HG02970 (cell line): ENCODE data around the gene RTN4.

ENCODE experiments used
- ATAC-seq: cut with Tn5 transposase; IDR thresholded peaks from one replicate; pipeline ENCODE4 v1.9.1; 2021; ENCODE audit warnings: mild to moderate bottlenecking, moderate library complexity, moderate number of reproducible peaks; ENCODE audit not compliant: unreplicated experiment, low FRiP score

RTN4 gene

GRCh38 chr2:54957321-54957999 is 92.8 kb downstream of the RTN4 start:
- ATAC-seq = no peak

DNA sequence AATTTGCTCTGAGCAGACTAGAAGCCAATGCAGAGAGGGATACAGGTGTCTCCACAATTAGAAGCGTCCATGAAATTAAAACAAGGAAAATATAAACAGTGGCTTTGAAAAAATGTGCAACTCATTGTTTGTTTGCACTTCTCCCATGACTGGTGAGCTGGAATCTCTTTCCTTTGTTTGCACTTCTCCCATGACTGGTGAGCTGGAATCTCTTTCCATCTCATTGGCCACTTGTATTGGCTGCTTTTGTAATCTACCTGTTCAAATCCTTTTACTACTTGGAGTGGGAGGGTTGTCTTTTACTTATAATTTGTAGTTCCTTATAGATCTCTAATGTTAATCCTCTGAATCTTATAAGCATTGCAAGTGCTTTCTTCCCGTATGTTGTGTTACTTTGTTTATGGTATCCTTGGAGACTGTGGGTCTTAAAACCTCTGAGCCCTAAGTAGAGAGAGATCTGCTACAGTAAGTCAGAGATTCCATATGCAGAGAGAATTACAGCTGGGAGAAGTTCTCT is 94.1 kb downstream of the RTN4 start:
- ATAC-seq = no peak

GRCh38 chr2:54955358-54956110 is 94.7 kb downstream of the RTN4 start:
- no peak for ATAC-seq

- no peak for ATAC-seq
Measured at GRCh38 chr2:54954705-54955357, 95.4 kb downstream of the RTN4 start.

GRCh38 chr2:54954158-54954557 is 96.1 kb downstream of the RTN4 start:
- ATAC-seq = no peak

DNA sequence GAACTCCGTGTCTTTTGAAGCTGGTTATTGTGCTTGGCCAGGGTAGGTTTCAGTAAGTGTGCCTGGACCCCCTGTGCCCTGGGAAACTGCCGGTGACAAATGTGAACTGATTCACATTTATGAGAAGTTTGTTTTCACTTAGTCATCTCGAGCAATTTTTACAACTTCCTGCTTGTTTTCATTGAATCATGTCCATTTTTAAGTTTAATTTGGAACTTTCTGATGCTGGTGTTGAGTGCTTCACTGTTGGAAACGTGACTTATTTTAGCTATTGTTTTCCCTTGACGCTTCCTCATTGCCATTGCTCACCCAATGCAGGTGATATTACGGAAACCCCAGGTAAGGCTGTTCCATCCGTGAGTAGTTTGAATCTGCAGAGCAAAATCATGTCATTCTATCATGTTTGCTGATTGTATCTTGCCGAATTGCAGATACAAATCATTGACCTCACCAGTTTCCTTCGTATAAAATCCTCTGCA is 97.2 kb downstream of the RTN4 start:
- no peak for ATAC-seq

DNA sequence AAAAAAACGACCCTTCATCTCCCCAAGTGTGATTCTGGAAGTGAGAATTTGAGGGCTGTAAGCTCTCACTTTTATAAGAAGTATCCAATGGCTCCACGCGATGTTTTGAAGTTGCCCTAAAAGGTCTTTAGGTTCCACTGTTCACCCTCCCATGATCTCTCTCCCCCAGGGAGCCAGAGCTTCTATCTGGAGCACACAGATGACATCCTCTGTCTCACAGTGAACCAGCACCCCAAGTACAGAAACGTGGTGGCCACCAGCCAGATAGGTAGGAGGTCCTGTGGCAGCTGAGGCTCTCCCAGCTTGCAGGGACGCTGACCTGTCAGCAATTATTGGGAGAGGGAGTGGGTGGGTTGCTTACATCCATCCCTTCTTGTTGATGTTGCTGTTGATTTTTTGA is 97.8 kb downstream of the RTN4 start:
- no peak for ATAC-seq

GRCh38 chr2:54950811-54951210 is 99.4 kb downstream of the RTN4 start:
- no peak for ATAC-seq

GRCh38 chr2:54949431-54949830 is 100.8 kb downstream of the RTN4 start:
- ATAC-seq = no peak

- no peak for ATAC-seq
Measured at GRCh38 chr2:54948120-54948519, 102.1 kb downstream of the RTN4 start.

DNA sequence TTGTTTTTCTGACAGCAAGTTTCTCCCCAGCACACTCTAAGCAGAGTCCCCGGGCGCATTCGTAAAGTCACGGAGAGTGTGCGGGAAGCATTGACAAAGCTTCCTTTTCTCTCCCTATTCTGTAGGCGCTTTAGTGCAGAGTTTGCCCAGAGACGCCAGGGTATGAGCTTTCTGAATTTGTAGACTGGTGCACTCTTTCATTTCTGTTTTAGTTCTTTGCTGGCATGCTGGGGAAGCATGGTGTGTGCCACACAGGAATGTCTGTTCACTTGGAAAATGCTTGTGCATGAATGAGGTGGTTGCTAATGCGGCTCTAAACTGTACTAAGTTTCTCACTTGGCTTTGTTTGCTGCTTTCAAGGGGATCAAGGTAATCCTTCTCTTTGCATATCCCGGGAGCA is 102.6 kb downstream of the RTN4 start:
- no peak for ATAC-seq

GRCh38 chr2:54947136-54947535 is 103.1 kb downstream of the RTN4 start:
- ATAC-seq = no peak

DNA sequence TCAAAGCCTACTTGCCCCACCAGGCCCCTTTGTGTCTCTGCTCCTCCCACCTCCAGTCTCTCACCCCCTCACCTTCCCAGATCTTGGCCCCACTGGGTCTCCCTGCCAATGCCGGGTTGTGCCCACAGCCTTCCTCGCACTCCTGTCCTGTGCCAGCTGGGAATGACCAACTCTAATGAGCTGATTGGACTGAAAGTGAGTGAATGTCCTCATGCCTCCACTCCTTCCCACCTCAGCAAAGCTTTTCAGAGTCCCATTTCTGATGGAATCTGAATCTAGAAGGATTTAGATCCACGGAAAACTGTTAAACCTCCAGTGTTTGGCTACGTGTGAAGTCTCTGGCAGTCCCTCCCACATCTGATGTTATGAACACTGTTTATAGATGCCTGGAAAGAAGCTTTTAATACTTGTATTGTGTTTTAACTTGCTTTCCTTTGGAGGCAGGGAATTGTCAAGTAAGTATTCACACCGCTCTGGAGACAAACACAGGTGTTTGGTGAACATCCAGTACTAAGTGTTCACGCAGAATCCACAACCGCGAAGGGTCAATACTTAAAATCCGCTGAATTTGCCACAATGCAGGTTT is 103.9 kb downstream of the RTN4 start:
- ATAC-seq = no peak

- no peak for ATAC-seq
Measured at GRCh38 chr2:54945391-54946219, 104.6 kb downstream of the RTN4 start.

DNA sequence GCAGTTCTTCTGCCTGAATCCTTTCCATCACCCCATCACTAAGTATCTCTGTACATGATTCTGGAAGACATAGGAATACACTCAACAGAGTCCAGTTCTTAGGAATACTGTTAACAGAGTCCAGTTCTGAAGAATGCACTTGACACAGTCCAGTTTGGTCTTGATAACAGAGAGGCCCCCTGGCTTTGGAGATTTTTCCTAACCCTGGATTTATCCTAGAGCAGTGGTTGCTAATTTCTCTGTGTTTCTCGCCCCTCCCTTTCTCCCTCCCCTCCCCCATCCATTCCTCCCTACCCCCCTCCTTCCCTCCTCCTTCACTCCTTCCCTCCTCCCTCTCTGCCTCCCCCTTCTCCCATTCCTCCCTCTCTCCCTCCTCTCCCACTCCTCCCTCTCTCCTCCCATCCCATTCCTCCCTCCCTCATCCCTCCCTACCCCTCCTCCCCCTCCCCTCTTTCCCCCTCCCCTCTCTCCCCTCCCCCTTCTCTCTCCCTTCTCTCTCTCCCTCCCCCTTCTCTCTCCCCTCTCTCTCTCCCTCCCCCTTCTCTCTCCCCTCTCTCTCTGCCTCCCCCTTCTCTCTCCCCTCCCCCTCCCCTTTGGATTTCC is 105.4 kb downstream of the RTN4 start:
- ATAC-seq = no peak

DNA sequence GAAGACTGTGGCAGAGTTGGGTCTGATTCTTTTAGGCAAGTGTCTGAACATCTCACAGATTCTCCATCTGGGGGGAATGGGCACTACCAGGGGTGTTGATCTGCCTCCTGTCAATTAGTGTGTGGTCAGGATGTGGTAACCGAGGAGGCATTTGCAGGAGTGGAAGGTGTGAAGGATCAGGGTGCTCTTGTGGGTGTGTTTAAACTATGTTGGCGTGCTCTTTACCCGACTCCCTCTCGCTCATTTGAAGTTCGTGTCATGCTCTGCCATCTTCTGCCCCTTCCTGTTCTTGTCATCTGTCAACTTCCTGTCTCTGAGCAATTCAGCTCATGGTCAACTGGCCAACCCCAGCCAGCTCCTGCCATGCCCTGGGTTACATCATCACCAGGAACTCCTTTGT is 107.9 kb downstream of the RTN4 start:
- ATAC-seq = no peak

DNA sequence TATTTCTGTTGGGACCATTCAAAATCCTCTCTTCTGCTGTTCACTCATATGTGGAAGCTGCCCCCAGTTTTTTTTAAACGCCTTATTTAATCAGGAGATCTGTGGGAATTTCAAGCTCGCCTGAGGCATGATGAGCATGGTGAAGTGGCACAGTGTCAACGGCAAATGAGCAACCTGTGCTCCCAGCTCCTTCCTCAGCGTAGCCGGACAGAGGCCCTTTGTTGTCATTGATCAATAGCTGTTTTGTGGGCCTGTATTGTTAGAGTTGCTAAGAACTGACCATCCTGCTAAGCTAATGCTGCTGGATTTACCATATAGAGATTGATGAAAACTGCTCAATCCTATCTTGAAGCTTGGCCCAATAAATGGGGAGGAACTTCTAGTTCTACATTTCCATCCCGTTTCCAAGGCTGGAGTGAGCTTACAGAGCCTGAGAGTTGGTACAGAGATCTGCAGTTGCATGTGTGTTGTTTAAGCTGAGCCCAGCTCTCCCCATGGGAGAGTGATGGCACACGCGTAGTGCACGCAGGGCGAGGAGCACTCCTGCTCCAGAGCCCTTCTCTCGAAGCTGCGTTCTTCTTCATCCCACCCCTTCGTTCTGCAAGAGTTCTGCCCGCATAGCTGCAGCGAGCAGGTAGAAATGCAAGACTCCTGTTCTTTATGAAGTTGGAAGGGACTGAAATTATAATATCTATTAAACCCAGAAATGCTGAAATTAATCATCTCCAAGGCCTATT is 108.8 kb downstream of the RTN4 start:
- ATAC-seq = no peak

- ATAC-seq = no peak
Measured at GRCh38 chr2:54940723-54941122, 109.5 kb downstream of the RTN4 start.
